HL-60 (cell line): ENCODE data around the gene AKR7A3.

Experiments used
- DNase-seq, 2 experiments: peaks; one replicate each; pipeline ENCODE4 v3.0.0-alpha.2; 2010 to 2020; ENCODE audit warnings: low read depth in 1 of 2, low spot score in 1 of 2
- H3K27ac ChIP-seq: fragments of 250-450 bp; sonication (Bioruptor Pico); replicated peaks from 2 replicates; pipeline ENCODE4 v1.5.1; 2020; ENCODE audit warnings: mild to moderate bottlenecking, moderate library complexity
- H3K27me3 ChIP-seq: fragments of 250-450 bp; sonication (Bioruptor Pico); 2 replicates; pipeline ENCODE4 v1.5.1; 2021; ENCODE audit warnings: mild to moderate bottlenecking, moderate library complexity; ENCODE audit not compliant: insufficient read depth, poor library complexity, severe bottlenecking
- H3K4me3 ChIP-seq: replicated peaks from 2 replicates; pipeline ENCODE4 v1.5.1; 2011; ENCODE audit warnings: mild to moderate bottlenecking, control low read depth, low read length; ENCODE audit not compliant: insufficient read depth
- CTCF ChIP-seq: IDR thresholded peaks from one replicate; pipeline ENCODE4 v1.5.1; 2011; ENCODE audit warnings: low read length, control low read depth, inconsistent platforms; ENCODE audit not compliant: insufficient read depth
- GABPA ChIP-seq: IDR thresholded peaks from 2 replicates; pipeline ENCODE4 v1.6.1; 2012; ENCODE audit warnings: low read depth
- POLR2AphosphoS5 ChIP-seq: IDR thresholded peaks from 2 replicates; pipeline ENCODE4 v1.6.1; 2012; ENCODE audit warnings: low read depth
- SPI1 ChIP-seq: IDR thresholded peaks from 2 replicates; pipeline ENCODE4 v1.6.1; 2012; ENCODE audit warnings: low read depth, mild to moderate bottlenecking, borderline replicate concordance
- TF ChIP-seq, protein P1 (sequence below): IDR thresholded peaks from 2 replicates; pipeline ENCODE4 v1.6.1; 2012; ENCODE audit warnings: low read depth; ENCODE audit not compliant: insufficient replicate concordance

The AKR7A3 gene

DNA sequence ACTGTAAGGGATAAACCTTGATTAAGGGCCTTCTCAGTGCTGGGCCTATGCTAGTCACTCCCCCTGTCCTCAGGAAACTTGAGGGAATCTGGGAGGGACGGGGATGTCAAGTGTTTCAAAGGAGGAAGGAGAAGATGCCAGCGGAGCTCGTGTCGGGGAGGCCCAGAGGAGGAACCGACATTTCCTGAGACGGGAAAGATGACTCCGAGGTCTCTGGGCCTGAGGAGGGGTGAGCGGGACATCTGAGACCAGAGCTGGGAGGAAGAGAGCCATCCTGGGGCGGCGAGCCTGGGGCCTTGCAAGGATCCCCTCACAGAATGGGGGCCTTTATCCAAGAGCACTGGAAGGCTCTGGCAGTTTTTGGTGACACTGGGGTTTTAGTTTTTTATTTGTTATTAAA is 33.9 kb upstream of the AKR7A3 start:
- Histone ChIP-seq H3K27me3 (no peaks in the 10 kb centered on the region), H3K4me3 (no peak overlapping the region), H3K27ac (no peak overlapping the region)
- DNase-seq: no peak
- TF ChIP-seq, protein P1, sequence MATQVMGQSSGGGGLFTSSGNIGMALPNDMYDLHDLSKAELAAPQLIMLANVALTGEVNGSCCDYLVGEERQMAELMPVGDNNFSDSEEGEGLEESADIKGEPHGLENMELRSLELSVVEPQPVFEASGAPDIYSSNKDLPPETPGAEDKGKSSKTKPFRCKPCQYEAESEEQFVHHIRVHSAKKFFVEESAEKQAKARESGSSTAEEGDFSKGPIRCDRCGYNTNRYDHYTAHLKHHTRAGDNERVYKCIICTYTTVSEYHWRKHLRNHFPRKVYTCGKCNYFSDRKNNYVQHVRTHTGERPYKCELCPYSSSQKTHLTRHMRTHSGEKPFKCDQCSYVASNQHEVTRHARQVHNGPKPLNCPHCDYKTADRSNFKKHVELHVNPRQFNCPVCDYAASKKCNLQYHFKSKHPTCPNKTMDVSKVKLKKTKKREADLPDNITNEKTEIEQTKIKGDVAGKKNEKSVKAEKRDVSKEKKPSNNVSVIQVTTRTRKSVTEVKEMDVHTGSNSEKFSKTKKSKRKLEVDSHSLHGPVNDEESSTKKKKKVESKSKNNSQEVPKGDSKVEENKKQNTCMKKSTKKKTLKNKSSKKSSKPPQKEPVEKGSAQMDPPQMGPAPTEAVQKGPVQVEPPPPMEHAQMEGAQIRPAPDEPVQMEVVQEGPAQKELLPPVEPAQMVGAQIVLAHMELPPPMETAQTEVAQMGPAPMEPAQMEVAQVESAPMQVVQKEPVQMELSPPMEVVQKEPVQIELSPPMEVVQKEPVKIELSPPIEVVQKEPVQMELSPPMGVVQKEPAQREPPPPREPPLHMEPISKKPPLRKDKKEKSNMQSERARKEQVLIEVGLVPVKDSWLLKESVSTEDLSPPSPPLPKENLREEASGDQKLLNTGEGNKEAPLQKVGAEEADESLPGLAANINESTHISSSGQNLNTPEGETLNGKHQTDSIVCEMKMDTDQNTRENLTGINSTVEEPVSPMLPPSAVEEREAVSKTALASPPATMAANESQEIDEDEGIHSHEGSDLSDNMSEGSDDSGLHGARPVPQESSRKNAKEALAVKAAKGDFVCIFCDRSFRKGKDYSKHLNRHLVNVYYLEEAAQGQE: no peak
- no peak for TF ChIP-seq CTCF
- TF ChIP-seq POLR2AphosphoS5: no peak
- no peak for TF ChIP-seq GABPA
- no peak for TF ChIP-seq SPI1

DNA sequence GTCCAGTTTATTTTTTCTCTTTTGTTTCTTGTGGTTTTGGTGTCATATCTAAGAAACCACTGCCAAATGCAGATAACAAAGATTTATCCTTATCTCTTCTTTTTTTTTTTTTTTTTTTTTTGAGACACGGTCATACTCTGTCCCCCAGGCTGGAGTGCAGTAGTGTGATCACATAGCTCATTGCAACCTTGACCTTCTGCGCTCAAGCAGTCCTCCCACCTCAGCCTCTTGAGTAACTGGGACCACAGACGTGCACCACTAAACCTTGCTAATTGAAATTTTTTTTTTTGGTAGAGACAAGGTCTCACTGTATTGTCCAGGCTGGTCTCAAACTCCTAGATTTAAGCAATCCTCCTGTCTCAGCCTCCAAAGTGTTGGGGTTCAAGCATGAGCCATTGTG is 32.5 kb upstream of the AKR7A3 start:
- Histone ChIP-seq H3K27me3 (no peaks in the 10 kb centered on the region), H3K27ac (no peak overlapping the region), H3K4me3 (no peak overlapping the region)
- DNase-seq: no peak
- no peak for TF ChIP-seq GABPA
- TF ChIP-seq, protein P1: no peak
- TF ChIP-seq POLR2AphosphoS5: no peak
- no peak for TF ChIP-seq CTCF
- no peak for TF ChIP-seq SPI1

GRCh38 chr1:19319196-19319595 is 30.6 kb upstream of the AKR7A3 start:
- H3K27ac ChIP-seq: no peak overlapping the region
- no peak overlapping the region for H3K4me3 ChIP-seq
- TF ChIP-seq POLR2AphosphoS5 (no peak), GABPA (no peak), SPI1 (no peak), CTCF (no peak)
- TF ChIP-seq, protein P1: no peak
- no peaks in the 10 kb centered on the region for H3K27me3 ChIP-seq
- no peak for DNase-seq
